CD4-positive, alpha-beta T cell treated with Interleukin-17A for 1 hour (primary cell): Measurements from ENCODE around the gene NF1.
"Not testable (repeated sequence)": the region's sequence is repeated elsewhere in the genome, so short reads cannot be mapped to it uniquely, and the experiment has no call there.

Experiments used
- DNase-seq: peaks from one replicate; pipeline ENCODE4 v3.0.0-alpha.2; 2020

Gene NF1

DNA sequence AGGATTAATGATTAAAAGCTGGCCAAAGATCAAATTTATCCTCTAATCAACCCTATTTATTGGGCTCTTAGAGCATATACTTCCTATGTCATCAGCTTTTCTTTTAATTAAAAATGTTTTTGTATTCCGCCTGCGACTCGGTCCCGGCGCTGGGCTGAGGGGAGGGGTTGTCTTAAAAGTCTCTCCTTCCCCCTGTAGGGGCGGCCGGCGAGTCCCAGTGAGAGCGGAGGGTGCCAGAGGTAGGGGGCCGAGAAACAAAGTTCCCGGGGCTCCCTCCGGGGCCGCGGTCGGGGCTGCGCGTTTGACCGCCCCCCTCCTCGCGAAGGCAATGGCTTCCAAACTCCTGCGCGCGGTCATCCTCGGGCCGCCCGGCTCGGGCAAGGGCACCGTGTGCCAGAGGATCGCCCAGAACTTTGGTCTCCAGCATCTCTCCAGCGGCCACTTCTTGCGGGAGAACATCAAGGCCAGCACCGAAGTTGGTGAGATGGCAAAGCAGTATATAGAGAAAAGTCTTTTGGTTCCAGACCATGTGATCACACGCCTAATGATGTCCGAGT, 250.5 kb downstream of the NF1 start:
- not testable (repeated sequence) for DNase-seq

DNA sequence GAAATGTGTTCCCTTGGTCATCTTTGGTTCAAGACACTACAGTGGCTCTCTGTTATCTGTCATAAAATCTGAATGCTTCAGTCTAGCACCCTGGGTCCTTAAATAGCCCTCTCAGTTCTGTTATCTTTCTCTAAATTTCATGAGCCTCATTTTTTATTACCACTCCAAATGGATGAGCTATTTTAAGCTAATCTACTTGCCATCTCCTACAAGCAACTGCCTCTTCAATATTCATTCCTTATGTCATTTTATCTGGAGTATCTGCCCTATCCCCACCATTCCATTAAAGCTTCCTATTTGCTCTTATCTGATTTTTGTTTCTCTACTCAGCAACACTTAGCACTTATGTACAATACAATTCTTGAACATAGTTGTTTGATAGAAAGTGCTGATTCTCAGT, 254.7 kb downstream of the NF1 start:
- no peak for DNase-seq

DNA sequence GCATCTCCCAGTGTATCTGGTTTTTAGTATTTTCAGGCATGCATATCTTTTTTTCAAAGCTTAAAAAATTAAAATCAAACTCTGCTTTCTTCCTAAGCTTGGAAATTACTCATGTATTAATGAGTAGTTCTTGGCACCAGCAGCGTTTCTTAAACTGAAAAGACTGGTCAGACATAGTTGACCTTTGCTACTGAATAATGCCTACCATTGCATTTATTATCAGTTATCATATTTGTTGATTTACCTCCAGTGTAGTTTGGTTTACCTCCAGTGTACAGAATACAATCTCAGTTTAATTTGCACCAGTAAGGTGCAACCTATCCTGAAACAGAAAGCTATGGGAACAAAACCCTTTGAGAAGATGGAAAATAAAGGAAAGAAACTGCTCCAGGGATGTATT, 261.2 kb downstream of the NF1 start:
- no peak for DNase-seq

DNA sequence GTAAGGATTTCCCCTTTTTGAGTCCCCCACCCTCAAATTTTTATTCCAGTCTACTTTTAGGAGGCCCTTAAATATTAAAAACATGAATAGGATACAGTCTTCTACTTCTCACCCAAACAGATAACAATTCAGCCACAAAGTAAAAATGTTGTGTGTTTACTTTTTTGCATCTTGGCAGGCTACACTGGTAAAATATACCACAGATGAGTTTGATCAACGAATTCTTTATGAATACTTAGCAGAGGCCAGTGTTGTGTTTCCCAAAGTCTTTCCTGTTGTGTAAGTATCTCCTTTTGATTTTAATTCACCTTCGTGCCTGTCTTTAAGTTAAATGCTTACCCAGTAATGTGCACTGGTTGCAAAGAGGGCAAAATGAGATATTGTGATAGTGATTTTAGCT, 262.3 kb downstream of the NF1 start:
- DNase-seq: no peak

DNA sequence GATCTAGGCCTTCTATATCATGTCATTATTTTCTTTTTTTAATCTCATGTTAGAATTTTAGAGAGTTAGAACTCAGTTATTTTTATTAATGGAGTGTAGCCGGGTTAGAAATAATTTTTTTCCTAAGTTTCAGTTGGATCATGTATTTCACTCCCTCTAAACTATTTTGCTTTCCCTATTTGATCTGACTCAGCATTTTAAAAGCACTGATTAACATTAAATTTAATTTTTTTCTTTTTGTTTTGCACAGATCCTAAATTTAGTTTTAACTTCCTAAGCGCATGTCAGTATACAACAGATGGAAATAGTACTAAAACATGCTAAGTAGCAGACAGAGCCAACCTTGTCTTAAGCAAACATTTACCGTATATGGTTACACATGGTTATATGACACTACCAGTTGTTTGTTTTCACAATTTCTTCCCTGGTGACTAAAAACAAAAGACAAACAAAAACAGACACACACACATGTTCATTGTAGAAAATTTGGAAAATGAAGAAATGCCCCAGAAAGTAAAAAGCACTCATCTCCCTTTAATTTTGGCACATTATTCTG, 263.1 kb downstream of the NF1 start:
- DNase-seq: no peak

DNA sequence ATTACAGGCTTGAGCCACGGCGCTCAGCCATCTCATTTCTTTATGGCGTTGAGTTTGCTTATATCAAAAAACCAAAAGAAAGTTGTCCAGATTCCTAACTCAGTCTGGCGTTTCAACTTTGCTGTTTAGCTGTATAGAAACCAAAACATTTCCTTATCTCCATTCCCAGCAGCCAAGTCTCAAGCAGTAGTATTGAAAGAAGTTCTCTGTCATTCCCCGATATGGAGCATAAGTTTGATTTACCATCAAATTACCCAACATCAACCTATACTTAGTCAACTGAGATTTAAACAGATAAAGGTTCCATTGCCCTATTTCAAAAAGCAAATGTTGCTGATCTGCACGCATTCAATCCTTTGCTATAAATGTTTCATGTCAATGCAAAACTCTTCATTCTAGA, 269.2 kb downstream of the NF1 start:
- no peak for DNase-seq

DNA sequence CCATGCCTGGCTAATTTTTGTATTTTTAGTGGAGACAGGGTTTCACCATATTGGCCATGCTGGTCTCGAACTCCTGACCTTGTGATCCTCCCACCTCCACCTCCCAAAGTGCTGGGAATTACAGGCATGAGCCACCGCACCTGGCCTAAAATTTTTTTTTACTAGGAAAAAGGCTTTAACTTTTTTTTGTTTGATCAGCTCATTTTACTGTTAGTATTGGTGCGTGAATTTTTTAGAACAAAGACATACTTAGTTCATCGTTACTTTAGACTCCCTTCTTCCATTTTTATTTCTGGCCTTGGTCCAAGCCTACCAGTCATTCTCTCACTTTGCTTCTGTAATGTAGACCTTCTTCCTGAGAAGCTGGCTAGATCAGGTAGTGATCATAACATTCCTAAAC, 271.3 kb downstream of the NF1 start:
- no peak for DNase-seq

DNA sequence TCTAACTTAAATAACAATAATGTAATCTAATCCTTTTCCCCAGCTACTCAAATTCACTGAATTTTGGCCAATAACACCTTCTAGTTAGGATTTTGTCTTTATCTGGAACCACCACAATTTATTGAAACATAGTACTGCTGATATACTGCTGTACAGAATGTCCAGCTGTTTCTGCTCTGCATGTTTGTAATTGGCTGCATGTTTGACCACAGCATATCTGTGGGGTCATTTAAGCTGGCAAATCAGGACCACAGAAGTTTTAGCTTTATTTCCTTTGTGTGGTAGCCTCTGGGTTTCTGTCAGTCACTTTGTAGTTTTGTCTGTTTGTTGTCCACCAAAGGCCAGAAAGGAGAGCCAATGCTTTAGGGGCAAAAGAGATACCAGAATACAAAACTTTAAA, 274.5 kb downstream of the NF1 start:
- no peak for DNase-seq

DNA sequence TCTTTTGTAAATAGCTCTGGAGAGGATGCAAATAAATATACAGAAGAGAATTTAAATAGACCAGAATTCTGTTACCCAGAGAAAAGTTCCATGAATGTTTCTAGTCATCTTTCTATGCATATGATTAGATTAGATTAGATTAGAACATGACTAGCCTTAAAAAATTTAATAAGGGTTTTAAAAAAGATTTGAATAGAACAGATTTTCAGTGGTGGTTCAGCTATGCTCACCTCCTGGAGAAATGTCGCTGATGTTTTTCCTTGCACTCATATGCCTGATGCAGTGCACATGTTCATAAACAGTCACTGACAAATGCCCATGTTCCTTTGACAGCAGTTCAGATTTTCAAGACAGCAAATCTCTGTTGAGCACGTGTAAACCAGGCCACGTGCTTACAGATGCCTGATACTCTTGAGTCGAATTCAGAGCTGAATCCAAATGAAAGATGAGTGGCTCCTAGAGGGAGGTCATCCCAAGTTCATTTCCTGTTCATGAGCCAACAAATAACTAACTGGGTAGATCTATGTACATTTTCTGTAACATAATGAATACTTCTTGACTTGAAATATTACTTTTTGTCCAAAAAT, 276.8 kb downstream of the NF1 start:
- no peak for DNase-seq

DNA sequence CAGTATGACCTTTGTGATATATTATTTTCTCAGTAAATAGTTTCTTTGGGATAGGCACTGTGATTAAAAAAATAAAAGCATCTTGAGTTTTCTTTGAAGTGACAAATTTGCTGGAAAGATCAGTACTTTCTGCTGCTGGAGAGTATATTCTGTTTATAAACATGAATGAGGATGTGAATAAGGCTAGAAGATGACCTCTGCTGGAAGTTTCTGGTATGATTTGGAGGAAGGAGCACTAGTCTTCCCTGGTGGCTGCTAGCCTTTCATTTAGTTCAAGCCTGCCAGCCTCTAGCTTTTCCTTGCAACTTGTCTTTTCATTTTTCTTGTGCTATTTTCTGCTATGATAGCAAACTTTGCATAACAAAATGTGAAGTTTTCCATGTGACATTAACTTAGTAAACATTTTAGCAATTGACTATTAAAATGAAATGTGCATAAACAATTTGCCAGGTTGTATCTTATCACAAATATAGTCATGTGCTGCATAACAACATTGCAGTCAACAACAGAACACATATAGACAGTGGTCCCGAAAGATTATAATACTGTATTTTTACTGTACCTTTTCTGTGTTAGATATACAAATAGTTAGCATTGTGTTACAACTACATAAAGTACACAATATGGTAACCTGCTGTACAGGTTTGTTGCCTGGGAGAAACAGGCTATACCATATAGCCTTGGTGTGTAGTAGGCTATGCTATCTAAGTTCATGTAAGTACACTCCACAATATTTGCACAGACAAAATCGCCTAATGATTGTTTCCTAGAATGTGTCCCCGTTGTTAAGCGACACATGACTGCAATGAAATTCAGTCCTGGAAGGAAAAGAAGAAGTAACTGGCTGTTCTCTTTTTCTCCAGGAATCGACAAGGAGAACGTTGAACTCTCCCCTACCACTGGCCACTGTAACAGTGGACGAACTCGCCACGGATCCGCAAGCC, 278.6 kb downstream of the NF1 start:
- peak; percentile 77 for DNase-seq

DNA sequence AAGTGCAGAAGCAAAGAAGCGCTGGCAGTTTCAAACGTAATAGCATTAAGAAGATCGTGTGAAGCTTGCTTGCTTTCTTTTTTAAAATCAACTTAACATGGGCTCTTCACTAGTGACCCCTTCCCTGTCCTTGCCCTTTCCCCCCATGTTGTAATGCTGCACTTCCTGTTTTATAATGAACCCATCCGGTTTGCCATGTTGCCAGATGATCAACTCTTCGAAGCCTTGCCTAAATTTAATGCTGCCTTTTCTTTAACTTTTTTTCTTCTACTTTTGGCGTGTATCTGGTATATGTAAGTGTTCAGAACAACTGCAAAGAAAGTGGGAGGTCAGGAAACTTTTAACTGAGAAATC, 279.3 kb downstream of the NF1 start:
- no peak for DNase-seq

DNA sequence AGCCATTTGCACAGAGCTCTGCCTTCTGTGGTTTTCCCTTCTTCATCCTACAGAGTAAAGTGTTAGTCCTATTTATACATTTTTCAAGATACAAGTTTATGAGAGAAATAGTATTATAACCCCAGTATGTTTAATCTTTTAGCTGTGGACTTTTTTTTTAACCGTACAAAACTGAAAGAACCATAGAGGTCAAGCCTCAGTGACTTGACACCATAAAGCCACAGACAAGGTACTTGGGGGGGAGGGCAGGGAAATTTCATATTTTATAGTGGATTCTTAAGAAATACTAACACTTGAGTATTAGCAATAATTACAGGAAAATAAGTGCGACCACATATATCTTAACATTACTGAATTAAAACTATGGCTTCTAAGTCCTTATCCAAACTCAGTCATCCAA, 279.7 kb downstream of the NF1 start:
- DNase-seq: no peak

DNA sequence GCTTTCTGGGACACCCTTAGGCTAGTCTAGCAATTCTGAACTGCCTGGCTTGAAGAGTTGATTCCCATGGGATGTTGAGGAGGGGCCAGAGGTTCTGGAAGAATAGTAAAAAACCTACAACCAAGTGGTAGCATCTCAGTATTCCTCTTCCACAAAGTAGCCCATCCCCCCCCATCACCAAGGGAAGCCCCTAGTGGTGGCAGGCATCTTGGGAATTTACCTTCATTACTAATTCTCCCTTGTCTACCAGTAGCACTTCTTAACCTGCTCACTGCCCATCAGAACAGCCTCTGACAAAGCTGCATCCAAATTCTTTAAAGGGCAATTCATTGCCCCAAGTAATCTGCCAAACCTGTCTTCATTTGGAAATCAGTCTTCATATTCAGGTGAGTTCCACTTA, 283.9 kb downstream of the NF1 start:
- DNase-seq: no peak

DNA sequence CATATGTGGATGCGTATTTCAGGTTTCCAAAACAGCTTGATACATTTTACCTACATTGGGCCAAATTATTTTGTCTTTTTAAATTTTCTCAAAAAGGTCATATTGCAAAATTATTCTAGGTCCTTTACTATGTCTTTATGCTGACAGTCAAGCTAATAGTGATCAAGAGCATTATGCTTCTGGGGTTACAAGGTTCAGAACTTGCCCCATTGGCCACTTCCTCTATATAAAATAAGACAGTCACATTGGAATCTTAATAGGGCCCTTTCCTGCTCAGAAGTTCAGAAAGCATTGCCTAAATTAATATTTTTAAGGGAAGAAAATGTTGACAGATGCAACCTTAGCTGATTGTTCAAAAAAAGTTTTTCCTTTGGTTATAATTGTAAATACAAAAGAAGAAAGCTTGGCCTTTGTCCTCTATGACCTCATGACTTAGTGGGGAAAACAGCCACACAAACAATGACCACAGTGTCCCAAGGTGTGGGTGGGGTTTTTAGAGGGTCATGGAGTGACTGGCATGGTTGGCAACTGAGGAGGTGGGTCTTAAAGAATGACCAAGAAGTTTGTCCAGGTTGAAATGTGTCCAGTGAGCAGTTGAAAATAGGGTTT, 284.9 kb downstream of the NF1 start:
- DNase-seq: no peak

DNA sequence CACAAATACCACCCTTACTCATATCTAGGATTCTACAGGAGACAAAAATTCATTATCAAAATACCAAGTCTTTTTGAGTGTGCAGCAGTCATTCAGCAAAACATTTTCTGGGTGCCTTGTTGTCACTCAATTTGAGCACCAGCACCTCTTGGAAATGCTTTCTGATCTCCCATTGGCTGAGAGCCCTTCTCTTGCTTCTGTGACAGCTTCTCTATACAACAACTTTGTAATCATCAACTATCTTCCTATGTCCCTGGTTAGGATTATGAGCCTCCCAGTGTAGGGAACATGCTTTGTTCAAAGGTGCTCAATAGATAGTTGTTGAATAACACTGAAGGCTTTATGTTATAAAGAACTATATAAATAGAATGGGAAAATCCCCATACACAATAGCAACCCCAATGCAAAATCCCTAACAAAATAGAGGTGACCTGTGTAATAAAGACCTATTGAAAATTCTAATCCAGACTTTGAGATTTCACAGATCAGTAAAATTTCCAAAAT, 286.4 kb downstream of the NF1 start:
- DNase-seq: no peak

DNA sequence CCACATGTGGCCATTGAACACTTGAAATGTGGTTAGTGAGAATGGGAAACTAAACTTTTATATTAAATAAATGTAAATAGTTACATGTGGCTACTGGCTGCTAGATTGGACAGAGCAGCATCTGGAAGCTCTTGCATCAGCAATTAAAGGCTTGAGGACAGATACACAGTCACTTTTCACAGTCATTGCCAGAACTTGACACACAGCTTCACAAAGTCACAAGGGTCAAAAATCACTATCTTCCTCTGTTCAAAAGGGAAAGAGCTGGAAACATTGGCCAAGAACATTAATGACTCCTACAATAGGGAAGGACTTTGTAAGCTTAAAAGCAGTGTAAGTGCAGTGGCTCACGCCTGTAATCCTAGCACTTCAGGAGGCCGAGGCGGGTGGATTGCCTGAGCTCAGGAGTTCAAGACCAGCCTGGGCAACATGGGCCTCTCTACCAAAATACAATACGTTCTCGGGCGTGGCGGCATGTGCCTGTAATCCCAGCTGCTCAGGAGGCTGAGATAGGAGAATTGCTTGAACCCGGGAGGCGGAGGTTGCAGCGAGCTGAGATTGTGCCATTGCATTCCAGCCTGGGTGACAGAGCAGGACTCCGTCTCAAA, 288.0 kb downstream of the NF1 start:
- DNase-seq: not testable (repeated sequence)

DNA sequence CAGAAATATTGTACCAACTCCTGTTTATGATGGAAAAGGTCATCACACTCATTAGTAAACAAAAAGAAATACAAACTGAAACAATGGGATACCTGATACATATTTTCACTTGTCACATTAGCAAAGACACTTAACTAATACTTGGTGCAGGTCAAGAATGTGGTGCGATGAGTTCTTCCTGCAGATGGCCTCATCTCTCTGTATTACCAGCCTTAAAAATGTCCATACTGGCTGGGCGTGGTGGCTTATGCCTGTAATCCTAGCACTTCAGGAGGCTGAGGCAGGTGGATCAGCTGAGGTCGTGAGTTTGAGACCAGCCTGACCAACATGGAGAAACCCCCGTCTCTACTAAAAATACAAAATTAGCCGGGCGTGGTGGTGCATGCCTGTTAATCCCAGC, 288.7 kb downstream of the NF1 start:
- DNase-seq: not testable (repeated sequence)

DNA sequence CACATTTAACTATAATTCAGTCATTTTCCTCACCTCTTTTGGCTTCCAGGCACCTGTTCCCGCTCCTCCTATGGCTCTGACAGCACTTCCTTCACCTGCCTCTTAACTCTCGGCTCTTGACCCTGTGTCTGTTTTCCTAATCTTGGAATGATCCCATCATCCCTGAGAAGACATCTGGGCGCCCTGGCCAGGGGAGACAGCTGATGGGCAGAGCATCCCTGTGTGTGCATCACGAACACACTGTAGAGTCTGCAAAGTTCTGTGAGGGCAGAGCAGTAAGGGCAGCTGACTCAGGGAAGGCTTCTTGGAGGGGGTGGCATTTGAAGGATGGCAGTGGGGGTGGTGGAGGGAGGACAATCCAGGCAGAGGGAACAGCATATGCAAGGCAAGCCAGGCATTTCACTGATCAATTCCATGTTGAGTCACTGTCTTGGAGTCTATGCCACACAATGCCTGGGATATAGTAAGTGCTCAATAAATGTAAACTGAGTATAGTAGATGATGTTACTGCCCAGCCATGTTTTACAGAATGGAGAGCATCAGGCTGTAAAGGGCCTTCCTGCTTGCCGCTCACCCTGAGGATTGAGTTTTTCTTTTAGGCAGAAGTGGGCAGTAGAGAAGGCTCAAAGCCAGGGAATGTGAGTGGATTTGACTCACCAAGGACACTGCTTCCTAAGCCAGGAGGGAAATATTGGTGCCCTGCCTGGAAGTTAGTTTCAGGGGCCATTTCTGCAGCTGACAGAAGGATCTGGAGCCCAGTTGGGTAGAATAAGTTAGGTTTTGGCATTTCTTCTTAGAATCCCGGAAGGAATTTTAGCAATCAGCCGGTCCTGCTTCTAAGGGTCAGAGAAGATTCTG, 290.9 kb downstream of the NF1 start:
- no peak for DNase-seq

DNA sequence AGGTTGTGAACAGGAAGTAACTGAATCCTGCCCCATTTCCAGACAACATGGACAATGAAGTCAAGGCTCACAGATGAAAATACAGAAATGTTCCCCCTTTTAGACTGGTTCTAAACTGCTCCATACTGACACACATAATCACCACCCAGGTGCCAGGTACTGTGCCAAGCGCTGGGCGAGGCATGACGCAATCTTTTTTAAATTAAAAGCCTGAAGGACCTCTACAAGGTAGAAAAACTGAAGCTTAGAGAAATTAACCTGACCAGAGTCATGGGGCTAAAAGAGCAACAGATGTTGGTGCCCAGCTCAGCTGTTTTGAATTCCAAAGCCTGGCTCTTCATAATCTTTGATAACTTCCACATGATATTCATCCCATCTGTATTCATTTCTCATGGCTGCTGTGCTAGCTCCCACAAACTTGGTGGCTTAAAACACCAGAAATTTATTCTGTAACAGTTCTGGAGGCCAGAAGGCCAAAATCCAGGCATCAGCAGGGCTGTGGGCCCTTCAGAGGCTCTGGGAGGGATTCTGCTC, 291.8 kb downstream of the NF1 start:
- no peak for DNase-seq

DNA sequence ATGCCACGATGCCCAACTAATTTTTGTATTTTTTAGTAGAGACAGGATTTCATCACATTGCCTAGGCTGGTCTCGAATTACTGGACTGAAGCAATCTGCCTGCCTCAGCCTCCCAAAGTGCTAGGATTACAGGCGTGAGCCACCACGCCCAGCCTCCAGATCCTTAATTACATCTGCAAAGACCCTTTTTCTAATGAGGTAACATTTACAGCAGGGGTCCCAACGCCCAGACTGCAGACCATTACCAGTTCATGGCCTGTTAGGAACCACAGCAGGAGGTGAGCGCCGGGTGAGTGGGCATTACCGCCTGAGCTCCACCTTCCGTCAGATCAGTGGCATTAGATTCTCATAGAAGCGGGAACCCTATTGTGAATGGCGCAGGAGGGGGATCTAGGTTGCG, 292.7 kb downstream of the NF1 start:
- no peak for DNase-seq

DNA sequence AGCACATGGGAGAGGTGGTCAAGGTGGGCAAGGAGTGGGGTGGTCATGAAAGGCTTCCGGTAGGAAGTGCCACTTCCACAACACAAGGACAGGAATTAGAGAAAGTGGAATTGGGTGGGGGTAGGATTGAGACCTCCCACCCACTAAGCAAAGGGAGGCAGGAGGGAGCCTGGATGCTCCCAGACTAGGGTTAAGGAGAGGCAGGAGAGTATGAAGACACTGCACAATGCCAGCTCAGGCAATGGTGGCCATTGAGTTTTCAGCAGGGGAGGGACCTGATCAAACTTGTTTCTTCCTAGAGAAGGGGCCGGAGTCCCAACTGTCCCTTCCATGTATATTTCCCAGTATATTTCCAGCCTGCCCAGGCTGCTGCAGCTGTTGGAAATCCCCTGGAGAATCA, 293.6 kb downstream of the NF1 start:
- DNase-seq: no peak
